ENCODE data around the gene LAMP2.

The LAMP2 gene

DNA sequence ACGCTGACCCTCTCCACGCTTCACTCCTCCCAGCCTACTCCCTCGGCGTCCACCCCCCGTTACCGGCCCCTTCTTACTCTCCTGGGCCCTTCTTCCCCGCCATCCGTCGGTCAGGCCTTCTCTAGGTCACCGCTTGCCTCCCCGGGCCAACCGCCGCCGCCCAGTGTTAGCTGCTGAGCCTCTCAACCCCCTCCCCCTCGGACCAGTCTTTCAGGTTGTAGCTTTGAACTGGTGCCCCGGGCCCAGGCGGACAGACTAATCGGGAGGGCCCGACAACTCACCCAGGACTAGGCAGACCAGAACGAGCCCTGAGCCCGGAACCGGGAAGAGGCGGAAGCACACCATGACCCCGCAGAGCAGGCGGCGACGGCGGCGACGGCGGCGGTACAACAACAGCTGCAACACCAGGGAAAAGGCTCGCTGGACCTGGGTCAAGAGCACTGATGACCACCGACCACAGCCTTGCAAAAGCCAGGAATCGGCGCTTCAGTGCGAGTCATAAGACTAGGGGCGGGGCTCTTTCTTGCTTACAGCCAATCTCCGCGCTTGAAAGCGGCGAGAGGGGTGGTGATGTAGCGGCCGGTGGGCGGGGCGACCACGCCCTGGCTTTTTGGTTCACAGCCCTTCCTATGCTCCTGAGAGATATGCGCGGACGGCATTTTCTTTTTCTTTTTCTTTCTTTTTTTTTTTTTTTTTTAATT is at the start of gene LAMP2:
Gene LAMP2 (minus strand): TSS at position 472 of the 701 bp plus-strand sequence. CDS start 127 bp downstream, at position 345.
- peak; percentile 83 for DNase-seq (ENCODE audit: low spot score)
- ChIA-PET CTCF (no interaction called here), POLR2A (ENCODE audit: low non-redundant PET) (interaction anchor here (0.7 kb wide), 1 partner anchor 198 kb away, joined by 3 read pairs; no protein-coding TSS in a partner anchor)
- TF ChIP-seq, protein P1, sequence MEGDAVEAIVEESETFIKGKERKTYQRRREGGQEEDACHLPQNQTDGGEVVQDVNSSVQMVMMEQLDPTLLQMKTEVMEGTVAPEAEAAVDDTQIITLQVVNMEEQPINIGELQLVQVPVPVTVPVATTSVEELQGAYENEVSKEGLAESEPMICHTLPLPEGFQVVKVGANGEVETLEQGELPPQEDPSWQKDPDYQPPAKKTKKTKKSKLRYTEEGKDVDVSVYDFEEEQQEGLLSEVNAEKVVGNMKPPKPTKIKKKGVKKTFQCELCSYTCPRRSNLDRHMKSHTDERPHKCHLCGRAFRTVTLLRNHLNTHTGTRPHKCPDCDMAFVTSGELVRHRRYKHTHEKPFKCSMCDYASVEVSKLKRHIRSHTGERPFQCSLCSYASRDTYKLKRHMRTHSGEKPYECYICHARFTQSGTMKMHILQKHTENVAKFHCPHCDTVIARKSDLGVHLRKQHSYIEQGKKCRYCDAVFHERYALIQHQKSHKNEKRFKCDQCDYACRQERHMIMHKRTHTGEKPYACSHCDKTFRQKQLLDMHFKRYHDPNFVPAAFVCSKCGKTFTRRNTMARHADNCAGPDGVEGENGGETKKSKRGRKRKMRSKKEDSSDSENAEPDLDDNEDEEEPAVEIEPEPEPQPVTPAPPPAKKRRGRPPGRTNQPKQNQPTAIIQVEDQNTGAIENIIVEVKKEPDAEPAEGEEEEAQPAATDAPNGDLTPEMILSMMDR (conservative IDR thresholded peaks at IDR 0.05; ENCODE audit: low read depth) = no peak
- peak within 1 kb of the TSS; percentile 84 for H3K27ac ChIP-seq

DNA sequence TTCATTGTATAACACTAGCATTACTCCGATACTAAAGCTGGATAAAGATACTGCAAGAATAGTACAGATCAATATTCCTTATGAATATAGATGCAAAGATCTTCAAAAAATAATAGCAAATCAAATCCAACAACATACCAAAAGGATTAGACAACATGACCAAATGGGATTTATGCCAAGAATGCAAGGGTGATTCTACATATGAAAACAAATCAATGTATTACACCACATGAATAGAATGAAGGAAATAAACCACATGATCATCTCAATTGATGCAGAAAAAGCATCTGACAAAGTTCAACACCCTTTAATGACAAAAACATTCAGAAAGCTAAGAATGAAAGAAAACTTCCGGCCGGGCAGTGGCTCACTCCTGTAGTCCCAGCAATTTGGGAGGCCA is 48.8 kb upstream of the LAMP2 start:
- DNase-seq (ENCODE audit: low spot score) = no peak
- TF ChIP-seq, protein P1 (conservative IDR thresholded peaks at IDR 0.05; ENCODE audit: low read depth) = no peak
- no peak overlapping the region for H3K27ac ChIP-seq
- ChIA-PET CTCF (no interaction called here), POLR2A (ENCODE audit: low non-redundant PET) (no interaction called here)

DNA sequence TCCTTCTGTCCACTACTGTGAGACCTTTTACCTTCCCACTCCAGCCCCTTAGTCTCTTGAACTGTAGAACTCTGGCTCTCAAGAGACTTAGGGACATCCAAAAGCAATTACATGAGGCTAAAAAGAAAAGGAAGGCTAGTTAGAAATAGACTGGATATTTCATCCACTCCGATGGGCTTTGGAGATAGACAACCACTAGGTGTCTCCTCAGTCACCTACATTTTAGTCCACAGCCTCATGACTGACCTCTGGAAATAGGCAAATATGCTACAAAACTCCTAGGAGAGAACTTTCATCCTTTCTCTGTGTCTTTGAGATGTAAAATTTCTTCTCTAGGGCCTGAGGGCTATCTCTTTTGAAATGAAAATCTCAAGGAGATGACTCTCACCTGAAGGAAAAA is 45.1 kb upstream of the LAMP2 start:
- no peak overlapping the region for H3K27ac ChIP-seq
- POLR2A ChIA-PET (ENCODE audit: low non-redundant PET) = no interaction called here
- TF ChIP-seq, protein P1 (conservative IDR thresholded peaks at IDR 0.05; ENCODE audit: low read depth) = no peak; the same call in 1 of the 2 replicates
- peak; percentile 8 for DNase-seq (ENCODE audit: low spot score)
- CTCF ChIA-PET = no interaction called here

DNA sequence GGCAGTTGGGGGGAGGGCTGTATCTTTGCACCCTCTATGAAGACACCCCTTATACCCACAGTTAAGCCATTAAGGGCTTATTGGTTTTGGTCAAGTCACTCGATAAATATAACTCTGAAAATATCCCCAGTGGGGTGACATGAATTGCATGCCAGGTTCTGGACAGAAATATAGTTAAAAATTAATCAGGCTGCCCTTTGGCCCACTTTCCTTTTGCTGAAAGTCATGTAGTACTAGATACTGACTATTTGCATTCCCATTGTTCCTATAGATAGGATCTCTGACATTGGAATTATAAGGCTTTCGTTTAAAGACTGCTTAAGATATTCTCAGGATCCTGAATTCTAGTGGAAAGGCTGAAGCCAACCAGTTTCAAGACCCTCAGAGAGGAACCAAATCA is 43.5 kb upstream of the LAMP2 start:
- DNase-seq (ENCODE audit: low spot score) = no peak
- POLR2A ChIA-PET (ENCODE audit: low non-redundant PET) = no interaction called here
- CTCF ChIA-PET = no interaction called here
- no peak overlapping the region for H3K27ac ChIP-seq
- TF ChIP-seq, protein P1 (conservative IDR thresholded peaks at IDR 0.05; ENCODE audit: low read depth) = no peak

DNA sequence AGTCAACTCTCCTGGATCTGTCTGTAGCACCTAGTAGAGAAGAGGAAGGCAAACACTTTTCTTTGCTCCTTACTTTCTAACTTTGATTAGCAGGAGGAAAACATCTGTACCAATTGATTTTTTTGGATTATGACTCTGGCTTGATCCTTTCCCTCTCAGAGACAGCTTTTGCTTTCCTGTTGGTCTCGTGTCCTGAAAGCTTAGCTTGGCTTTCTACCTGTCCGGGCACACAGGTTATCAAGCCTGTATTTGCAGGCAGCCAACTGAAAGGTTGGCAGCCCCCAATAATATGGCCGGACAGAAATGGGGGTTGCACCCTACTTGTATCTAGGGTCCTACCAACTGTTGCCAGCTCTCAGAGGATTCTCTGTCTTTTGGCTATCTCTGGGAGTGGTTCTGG is 43.1 kb upstream of the LAMP2 start:
- TF ChIP-seq, protein P1 (conservative IDR thresholded peaks at IDR 0.05; ENCODE audit: low read depth) = no peak
- no peak overlapping the region for H3K27ac ChIP-seq
- ChIA-PET CTCF (no interaction called here), POLR2A (ENCODE audit: low non-redundant PET) (no interaction called here)
- no peak for DNase-seq (ENCODE audit: low spot score)

DNA sequence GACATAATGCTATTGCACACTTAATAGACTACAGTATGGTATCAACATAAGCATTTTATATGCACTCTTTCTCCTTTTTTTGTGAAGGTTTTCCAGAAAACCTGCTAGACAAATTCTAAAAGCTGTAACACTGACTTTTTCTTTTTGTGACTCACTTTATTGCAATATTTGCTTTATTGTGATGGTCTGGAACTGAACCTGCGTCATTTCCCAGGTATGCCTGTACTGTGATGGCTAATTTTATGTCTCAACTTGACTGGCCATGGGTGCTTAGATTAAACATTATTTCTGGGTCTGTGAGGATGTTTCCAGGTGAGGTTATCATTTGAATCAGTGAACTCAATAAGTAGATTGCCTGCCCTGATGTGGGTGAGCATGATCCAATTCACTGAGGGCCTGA is 35.5 kb upstream of the LAMP2 start:
- ChIA-PET CTCF (no interaction called here), POLR2A (ENCODE audit: low non-redundant PET) (no interaction called here)
- TF ChIP-seq, protein P1 (conservative IDR thresholded peaks at IDR 0.05; ENCODE audit: low read depth) = no peak
- DNase-seq (ENCODE audit: low spot score) = peak; percentile 20
- no peak overlapping the region for H3K27ac ChIP-seq
